B cell (primary cell): Measurements from ENCODE around the gene BCAR3.

Experiments used
- EZH2 ChIP-seq: IDR thresholded peaks from 2 replicates; pipeline ENCODE4 v1.6.1; 2012; ENCODE audit warnings: borderline replicate concordance, low read depth, mild to moderate bottlenecking, moderate library complexity, low read length; ENCODE audit not compliant: insufficient read depth, poor library complexity, severe bottlenecking
- TF ChIP-seq, protein P1 (sequence below): fragments of 200-600 bp; IDR thresholded peaks from one replicate; pipeline ENCODE4 v1.8.0; 2022; ENCODE audit warnings: antibody characterized with exemption, mild to moderate bottlenecking

- TF ChIP-seq, protein P1, sequence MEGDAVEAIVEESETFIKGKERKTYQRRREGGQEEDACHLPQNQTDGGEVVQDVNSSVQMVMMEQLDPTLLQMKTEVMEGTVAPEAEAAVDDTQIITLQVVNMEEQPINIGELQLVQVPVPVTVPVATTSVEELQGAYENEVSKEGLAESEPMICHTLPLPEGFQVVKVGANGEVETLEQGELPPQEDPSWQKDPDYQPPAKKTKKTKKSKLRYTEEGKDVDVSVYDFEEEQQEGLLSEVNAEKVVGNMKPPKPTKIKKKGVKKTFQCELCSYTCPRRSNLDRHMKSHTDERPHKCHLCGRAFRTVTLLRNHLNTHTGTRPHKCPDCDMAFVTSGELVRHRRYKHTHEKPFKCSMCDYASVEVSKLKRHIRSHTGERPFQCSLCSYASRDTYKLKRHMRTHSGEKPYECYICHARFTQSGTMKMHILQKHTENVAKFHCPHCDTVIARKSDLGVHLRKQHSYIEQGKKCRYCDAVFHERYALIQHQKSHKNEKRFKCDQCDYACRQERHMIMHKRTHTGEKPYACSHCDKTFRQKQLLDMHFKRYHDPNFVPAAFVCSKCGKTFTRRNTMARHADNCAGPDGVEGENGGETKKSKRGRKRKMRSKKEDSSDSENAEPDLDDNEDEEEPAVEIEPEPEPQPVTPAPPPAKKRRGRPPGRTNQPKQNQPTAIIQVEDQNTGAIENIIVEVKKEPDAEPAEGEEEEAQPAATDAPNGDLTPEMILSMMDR, result no peak
- no peak for TF ChIP-seq EZH2
Observed at GRCh38 chr1:93628681-93629080, 53.0 kb downstream of the BCAR3 start.
